ENCODE results near the gene C1orf53.

DNA sequence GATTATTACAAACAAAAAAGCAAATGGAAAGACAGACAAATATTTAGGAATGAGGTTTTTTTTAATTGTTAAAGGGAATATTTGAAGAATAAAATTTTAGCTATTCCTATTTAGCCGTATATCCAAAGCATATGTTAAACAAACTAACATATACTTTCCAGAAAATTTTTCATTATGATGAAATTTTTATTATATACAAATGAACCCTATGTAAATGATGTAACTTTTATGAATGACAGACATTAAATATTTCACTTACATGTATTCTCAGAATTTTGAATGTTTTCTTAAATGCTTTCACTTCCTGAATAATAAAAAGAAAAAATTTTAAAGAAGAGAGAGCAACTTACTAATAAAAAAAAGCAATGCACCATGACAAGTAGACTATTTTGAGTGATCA, 30.6 kb downstream of the C1orf53 start:
- TF ChIP-seq, protein P1, sequence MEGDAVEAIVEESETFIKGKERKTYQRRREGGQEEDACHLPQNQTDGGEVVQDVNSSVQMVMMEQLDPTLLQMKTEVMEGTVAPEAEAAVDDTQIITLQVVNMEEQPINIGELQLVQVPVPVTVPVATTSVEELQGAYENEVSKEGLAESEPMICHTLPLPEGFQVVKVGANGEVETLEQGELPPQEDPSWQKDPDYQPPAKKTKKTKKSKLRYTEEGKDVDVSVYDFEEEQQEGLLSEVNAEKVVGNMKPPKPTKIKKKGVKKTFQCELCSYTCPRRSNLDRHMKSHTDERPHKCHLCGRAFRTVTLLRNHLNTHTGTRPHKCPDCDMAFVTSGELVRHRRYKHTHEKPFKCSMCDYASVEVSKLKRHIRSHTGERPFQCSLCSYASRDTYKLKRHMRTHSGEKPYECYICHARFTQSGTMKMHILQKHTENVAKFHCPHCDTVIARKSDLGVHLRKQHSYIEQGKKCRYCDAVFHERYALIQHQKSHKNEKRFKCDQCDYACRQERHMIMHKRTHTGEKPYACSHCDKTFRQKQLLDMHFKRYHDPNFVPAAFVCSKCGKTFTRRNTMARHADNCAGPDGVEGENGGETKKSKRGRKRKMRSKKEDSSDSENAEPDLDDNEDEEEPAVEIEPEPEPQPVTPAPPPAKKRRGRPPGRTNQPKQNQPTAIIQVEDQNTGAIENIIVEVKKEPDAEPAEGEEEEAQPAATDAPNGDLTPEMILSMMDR (IDR thresholded peaks at IDR 0.05; ENCODE audit: low read length) = no peak
- no peak for TF ChIP-seq EZH2 (IDR thresholded peaks at IDR 0.05; ENCODE audit: borderline replicate concordance, low read length)
